Tibial nerve (tissue), 4 donors: Measurements from ENCODE around the gene ERVFRD-1. TPM values are rescaled to one million over a fixed set of nuclear protein-coding genes. Genes with fewer than 3 reads are reported as not detected.

Experiments
- DNase-seq, 2 donors: peaks; one replicate each; pipeline ENCODE4 v3.0.0-alpha.2; 2019; ENCODE audit warnings: low spot score in 2 of 2
- H3K27ac ChIP-seq, 4 donors: fragments of 200-600 bp; sonication (generic) in 3 of 4; one replicate each; pipeline ENCODE4 v1.5.1; 2017 to 2019; ENCODE audit warnings: mild to moderate bottlenecking in 1 of 4
- H3K27me3 ChIP-seq, 2 donors: fragments of 200-600 bp; sonication (generic) in 1 of 2; one replicate each; pipeline versions ENCODE4 v1.5.1 to v1.6.0; 2017 to 2019
- H3K36me3 ChIP-seq, 3 donors: fragments of 200-600 bp; sonication (generic); one replicate each; pipeline ENCODE4 v1.5.1; 2018 to 2019
- H3K4me1 ChIP-seq, 4 donors: fragments of 200-600 bp; sonication (generic) in 3 of 4; one replicate each; pipeline ENCODE4 v1.5.1; 2017 to 2019
- H3K4me3 ChIP-seq, 4 donors: fragments of 200-600 bp; sonication (generic) in 3 of 4; one replicate each; pipeline ENCODE4 v1.5.1; 2017 to 2019; ENCODE audit warnings: mild to moderate bottlenecking in 1 of 4, moderate library complexity in 1 of 4
- H3K9me3 ChIP-seq, 4 donors: fragments of 200-600 bp; sonication (generic) in 3 of 4; one replicate each; pipeline ENCODE4 v1.5.1; 2017 to 2019
- EP300 ChIP-seq, 2 donors: sonication (generic); formaldehyde crosslinking; IDR thresholded peaks; one replicate each; pipeline ENCODE4 v1.6.1; 2017; ENCODE audit warnings: antibody characterized with exemption in 2 of 2, mild to moderate bottlenecking in 1 of 2
- POLR2A ChIP-seq, 2 donors: fragments of 450-650 bp; IDR thresholded peaks; one replicate each; pipeline ENCODE4 v1.6.1; 2017; ENCODE audit warnings: antibody characterized with exemption in 2 of 2, mild to moderate bottlenecking in 2 of 2, moderate library complexity in 2 of 2
- WGBS, 2 donors: methylation state at CpG; one replicate each; pipeline ENCODE4 v1.1.5; 2018; 5-methylcytosine and 5-hydroxymethylcytosine counted together
- total RNA-seq, 4 donors: library from RNA; depleted of rRNA; stranded (reverse); fragments of >200 nt; gene quantifications; one replicate each; pipeline ENCODE4 v1.1.0, GENCODE V29; 2016
- TF ChIP-seq, protein P1 (sequence below), 5 experiments: fragments of 200-600 bp in 3 of 5; fragments of 450-650 bp in 2 of 5; sonication (generic) in 3 of 5; IDR thresholded peaks; one replicate each; pipeline ENCODE4 v1.5.1; 2016 to 2019; ENCODE audit warnings: antibody characterized with exemption in 5 of 5, mild to moderate bottlenecking in 3 of 5, moderate library complexity in 2 of 5

The ERVFRD-1 gene
- total RNA-seq, 4 donors from 2014 or later = 0.22 to 0.42 TPM; not detected in 2

DNA sequence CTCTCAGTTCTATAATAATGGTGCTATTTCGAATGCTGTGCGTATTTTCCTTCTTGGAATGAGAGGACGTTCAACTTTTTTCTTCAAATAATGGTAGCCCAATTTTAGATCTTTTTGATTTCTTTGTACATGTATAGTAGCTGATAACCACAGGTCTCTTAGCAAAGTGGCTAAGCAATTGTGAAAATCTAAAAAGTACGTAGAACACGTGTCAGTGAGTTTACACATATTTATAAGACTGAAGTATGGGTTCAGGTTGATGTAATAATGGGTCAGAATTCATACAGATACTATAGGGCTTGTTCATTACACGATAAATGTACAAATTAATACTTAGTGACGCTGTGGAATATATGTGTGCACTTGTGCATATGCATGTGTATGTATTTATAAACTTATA lies 16.6 kb downstream of the ERVFRD-1 start:
- Histone ChIP-seq H3K9me3 (peaks cover 0 to 3% (median under 1%) of the 10 kb centered on the region in 4 donors), H3K27me3 (no peaks in the 10 kb centered on the region), H3K36me3 (peaks cover 0 to 12% (median 0%) of the 10 kb centered on the region in 3 donors), H3K4me3 (peak overlapping the region; percentile 90 to 99 (median 94)), H3K4me1 (peaks cover 0 to 24% (median 10%) of the 10 kb centered on the region in 4 donors), H3K27ac (peak overlapping the region in 3 of 4 donors; percentile 98 to 99 (median 98))
- DNase-seq = no peak
- 40 to 42% methylated on average over 7 of the region's 7 CpGs for WGBS, 2 donors
- TF ChIP-seq, protein P1, sequence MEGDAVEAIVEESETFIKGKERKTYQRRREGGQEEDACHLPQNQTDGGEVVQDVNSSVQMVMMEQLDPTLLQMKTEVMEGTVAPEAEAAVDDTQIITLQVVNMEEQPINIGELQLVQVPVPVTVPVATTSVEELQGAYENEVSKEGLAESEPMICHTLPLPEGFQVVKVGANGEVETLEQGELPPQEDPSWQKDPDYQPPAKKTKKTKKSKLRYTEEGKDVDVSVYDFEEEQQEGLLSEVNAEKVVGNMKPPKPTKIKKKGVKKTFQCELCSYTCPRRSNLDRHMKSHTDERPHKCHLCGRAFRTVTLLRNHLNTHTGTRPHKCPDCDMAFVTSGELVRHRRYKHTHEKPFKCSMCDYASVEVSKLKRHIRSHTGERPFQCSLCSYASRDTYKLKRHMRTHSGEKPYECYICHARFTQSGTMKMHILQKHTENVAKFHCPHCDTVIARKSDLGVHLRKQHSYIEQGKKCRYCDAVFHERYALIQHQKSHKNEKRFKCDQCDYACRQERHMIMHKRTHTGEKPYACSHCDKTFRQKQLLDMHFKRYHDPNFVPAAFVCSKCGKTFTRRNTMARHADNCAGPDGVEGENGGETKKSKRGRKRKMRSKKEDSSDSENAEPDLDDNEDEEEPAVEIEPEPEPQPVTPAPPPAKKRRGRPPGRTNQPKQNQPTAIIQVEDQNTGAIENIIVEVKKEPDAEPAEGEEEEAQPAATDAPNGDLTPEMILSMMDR (IDR thresholded peaks at IDR 0.05) = no peak
- no peak for TF ChIP-seq EP300 (IDR thresholded peaks at IDR 0.05)

DNA sequence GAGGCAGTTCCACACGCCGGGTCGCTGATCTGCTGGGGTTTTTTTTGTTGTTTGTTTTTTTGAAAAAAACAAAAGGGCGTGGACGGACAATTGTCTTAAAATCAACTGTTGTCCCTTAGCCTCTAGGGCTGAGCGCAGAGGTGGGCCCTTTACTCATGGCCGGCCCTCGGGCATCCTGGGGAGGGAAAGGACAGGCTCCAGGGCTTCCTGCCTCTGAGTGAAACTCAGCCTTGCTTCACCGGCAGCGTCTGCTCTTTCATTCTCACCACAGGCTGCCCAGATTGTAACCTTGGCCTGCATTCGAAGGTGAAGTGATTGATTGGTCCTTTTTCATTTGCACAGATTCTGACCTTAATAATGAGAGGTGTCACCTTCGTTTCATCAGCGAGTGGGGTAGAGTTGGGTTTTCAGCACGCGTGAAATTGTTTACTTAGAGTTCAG lies 17.1 kb downstream of the ERVFRD-1 start:
- no peaks in the 10 kb centered on the region for H3K9me3 ChIP-seq
- TF ChIP-seq POLR2A (IDR thresholded peaks at IDR 0.05) (no peak), EP300 (IDR thresholded peaks at IDR 0.05) (no peak)
- TF ChIP-seq, protein P1 (IDR thresholded peaks at IDR 0.05) = no peak
- DNase-seq = peak in 1 of 2 donors; percentile 29
- no peaks in the 10 kb centered on the region for H3K27me3 ChIP-seq
- peak overlapping the region in 3 of 4 donors; percentile 98 to 99 (median 98) for H3K27ac ChIP-seq
- peaks cover 0 to 7% (median 0%) of the 10 kb centered on the region in 3 donors for H3K36me3 ChIP-seq
- H3K4me3 ChIP-seq = peak overlapping the region; percentile 90 to 99 (median 94)
- H3K4me1 ChIP-seq = peaks cover 0 to 24% (median 10%) of the 10 kb centered on the region in 4 donors
- 0 to 1% methylated on average over 15 of the region's 15 CpGs for WGBS, 2 donors

DNA sequence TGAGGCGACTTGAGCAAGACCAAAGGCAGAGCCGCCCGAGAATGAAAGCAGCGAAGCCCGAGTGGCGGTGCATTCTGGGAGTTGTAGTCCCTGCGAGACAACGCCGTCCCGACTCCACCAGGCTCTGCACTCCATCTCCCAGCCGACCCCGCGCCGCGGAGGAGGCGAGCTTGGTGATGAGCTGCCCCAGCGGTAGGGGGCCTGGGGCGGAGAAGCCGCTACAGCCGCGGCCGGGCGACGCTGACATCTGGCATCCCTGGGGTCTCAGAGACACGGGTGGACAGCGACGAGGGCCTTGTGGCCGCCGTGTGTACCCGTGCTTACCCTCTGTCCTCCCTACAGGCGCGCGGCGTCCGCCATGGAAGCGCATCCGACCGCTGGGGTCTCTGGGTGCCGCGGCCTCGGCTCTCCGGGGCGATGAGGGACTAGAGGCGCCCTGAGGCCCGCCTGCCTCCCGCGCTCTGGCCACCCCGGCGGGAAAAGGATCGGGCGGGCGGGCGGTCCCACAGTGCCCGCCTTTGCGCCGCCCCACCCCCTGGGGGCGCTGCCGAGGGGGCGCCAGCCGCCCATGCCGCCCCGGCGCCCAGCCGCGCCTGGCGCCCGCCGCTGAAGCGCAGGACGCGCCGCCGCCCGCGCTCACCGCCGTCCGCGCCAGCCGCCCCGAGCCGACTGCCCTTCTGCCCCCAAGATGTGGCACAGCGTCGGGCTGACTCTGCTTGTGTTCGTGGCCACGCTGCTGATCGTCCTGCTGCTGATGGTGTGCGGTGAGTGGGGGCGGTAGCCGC lies 17.7 kb downstream of the ERVFRD-1 start, which contains the start of gene SMIM13:
TSS of gene SMIM13 (plus strand) at position 209 of the 785 bp plus-strand sequence. CDS start at position 689, 480 bp downstream.
- Histone ChIP-seq H3K36me3 (peaks cover 0 to 1% (median 0%) of the 10 kb centered on the region in 3 donors), H3K27ac (peak within 1 kb of the TSS; percentile 98 to 99 (median 98)), H3K9me3 (no peaks in the 10 kb centered on the region), H3K4me1 (peaks cover 0 to 24% (median 10%) of the 10 kb centered on the region in 4 donors), H3K27me3 (no peaks in the 10 kb centered on the region), H3K4me3 (peak within 1 kb of the TSS; percentile 90 to 99 (median 94))
- 0% methylated on average over 7 to 81 of the region's 90 CpGs for WGBS, 2 donors
- peak; percentile 93 to 95 for DNase-seq
- TF ChIP-seq POLR2A (IDR thresholded peaks at IDR 0.05) (peak; percentile 54 to 79), EP300 (IDR thresholded peaks at IDR 0.05) (peak; percentile 45 to 87)
- TF ChIP-seq, protein P1 (IDR thresholded peaks at IDR 0.05) = peak; percentile 41 to 93 (median 84)

DNA sequence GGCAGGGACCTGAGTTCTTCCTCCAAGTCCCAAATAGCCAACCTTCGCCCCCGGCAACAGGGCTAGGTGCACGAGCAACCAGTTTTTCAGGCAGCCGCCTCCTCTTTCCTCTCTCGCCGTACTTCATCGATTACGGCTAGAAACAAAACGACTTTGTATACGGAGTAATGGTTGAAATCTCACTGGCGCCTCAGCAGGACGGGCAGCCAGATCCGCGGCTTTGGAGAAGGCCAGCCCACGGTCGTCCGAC lies 18.2 kb downstream of the ERVFRD-1 start:
- Histone ChIP-seq H3K9me3 (no peaks in the 10 kb centered on the region), H3K27me3 (no peaks in the 10 kb centered on the region), H3K4me1 (peaks cover 0 to 24% (median 10%) of the 10 kb centered on the region in 4 donors), H3K27ac (peak overlapping the region; percentile 98 to 99 (median 98)), H3K36me3 (no peaks in the 10 kb centered on the region), H3K4me3 (peak overlapping the region; percentile 90 to 99 (median 94))
- TF ChIP-seq, protein P1 (IDR thresholded peaks at IDR 0.05) = no peak
- TF ChIP-seq POLR2A (IDR thresholded peaks at IDR 0.05) = no peak
- TF ChIP-seq EP300 (IDR thresholded peaks at IDR 0.05) = no peak
- 0 to 1% methylated on average over 16 to 17 of the region's 17 CpGs for WGBS, 2 donors
- no peak for DNase-seq
